ENCODE data around the gene ZNF593OS. TPM values are rescaled to one million over a fixed set of nuclear protein-coding genes. Genes with fewer than 3 reads are reported as not detected.

ZNF593OS gene
- total RNA-seq, 1 experiment from 2014 or later = not detected

DNA sequence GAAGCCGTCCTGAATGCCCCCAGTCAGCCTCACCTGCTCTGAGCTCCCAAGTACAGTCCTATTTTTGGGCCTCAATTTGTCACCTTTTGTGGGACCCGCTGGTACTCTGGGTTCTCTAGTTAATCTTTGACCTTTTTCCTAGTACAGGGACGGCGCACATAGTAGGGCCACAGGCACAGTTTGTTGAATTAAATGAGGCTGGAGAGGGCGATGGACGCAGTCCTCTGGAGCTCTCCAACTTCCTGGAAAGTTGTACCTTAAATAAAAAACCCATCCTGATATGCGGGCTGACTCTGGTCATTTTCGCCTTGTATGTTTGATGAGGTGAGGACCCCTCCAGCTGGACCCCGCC lies 8.0 kb downstream of the ZNF593OS start:
- RAD21 ChIA-PET (ENCODE audit: low non-redundant PET in 1 of 2, low total read pairs in 2 of 2, uncharacterized antibody in 2 of 2, unreplicated experiment in 2 of 2) = no interaction called here
- H3K9me3 ChIP-seq (ENCODE audit: control insufficient read depth in 1 of 2, insufficient read depth in 1 of 2, low read depth in 1 of 2, low read length in 2 of 2) = no peaks in the 10 kb centered on the region
- peak overlapping the region; percentile 21 to 54; a peak in 3 of 4 replicates for H3K4me3 ChIP-seq (replicated peaks in 1 of 2; ENCODE audit: low read depth in 1 of 2, low read length in 2 of 2)
- no TSS peak for BruUV-seq (replicated peaks)
- H2AFZ ChIP-seq (ENCODE audit: low read depth, low read length, poor library complexity, severe bottlenecking) = peak overlapping the region; percentile 59
- no peaks in the 10 kb centered on the region for H3K79me2 ChIP-seq (ENCODE audit: insufficient read depth, low read length)
- CTCF ChIA-PET = interaction anchor here (0.9 kb wide), 1 partner anchor 127 kb away, joined by 3 read pairs; no protein-coding TSS in a partner anchor
- peak overlapping the region; percentile 60 for H3K9ac ChIP-seq (ENCODE audit: low read length)
- no peaks in the 10 kb centered on the region for H4K20me1 ChIP-seq (ENCODE audit: insufficient read depth)
- intact Hi-C loops (cut with micrococcal nuclease) = no loop called here
- no peaks in the 10 kb centered on the region for H3K36me3 ChIP-seq (ENCODE audit: control insufficient read depth in 1 of 2, insufficient read depth in 2 of 2, low read length in 2 of 2)
- no peak for TF ChIP-seq YY1 (IDR thresholded peaks at IDR 0.05; ENCODE audit: extremely low read depth, insufficient replicate concordance, low read depth, low read length)
- no peak for TF ChIP-seq ZBTB33 (IDR thresholded peaks at IDR 0.05; ENCODE audit: extremely low read depth, insufficient replicate concordance, low read length)
- TF ChIP-seq EZH2phosphoT487 (IDR thresholded peaks at IDR 0.05; ENCODE audit: borderline replicate concordance) = no peak
- TF ChIP-seq EZH2 (IDR thresholded peaks at IDR 0.05) = no peak
- no peak for TF ChIP-seq SIN3A (IDR thresholded peaks at IDR 0.05; ENCODE audit: low read depth)
- TF ChIP-seq POLR2A (IDR thresholded peaks at IDR 0.05; ENCODE audit: borderline replicate concordance, extremely low read depth, insufficient read depth, insufficient read length) = no peak
- TF ChIP-seq, protein P1, sequence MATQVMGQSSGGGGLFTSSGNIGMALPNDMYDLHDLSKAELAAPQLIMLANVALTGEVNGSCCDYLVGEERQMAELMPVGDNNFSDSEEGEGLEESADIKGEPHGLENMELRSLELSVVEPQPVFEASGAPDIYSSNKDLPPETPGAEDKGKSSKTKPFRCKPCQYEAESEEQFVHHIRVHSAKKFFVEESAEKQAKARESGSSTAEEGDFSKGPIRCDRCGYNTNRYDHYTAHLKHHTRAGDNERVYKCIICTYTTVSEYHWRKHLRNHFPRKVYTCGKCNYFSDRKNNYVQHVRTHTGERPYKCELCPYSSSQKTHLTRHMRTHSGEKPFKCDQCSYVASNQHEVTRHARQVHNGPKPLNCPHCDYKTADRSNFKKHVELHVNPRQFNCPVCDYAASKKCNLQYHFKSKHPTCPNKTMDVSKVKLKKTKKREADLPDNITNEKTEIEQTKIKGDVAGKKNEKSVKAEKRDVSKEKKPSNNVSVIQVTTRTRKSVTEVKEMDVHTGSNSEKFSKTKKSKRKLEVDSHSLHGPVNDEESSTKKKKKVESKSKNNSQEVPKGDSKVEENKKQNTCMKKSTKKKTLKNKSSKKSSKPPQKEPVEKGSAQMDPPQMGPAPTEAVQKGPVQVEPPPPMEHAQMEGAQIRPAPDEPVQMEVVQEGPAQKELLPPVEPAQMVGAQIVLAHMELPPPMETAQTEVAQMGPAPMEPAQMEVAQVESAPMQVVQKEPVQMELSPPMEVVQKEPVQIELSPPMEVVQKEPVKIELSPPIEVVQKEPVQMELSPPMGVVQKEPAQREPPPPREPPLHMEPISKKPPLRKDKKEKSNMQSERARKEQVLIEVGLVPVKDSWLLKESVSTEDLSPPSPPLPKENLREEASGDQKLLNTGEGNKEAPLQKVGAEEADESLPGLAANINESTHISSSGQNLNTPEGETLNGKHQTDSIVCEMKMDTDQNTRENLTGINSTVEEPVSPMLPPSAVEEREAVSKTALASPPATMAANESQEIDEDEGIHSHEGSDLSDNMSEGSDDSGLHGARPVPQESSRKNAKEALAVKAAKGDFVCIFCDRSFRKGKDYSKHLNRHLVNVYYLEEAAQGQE (IDR thresholded peaks at IDR 0.05; ENCODE audit: low read depth) = no peak
- no peak for TF ChIP-seq RAD21 (IDR thresholded peaks at IDR 0.05; ENCODE audit: low read depth)
- no peak for TF ChIP-seq SP1 (IDR thresholded peaks at IDR 0.05; ENCODE audit: low read depth)
- no peak for TF ChIP-seq ZNF274 (IDR thresholded peaks at IDR 0.05; ENCODE audit: low read depth, low read length)
- TF ChIP-seq ZFX (IDR thresholded peaks at IDR 0.05) = no peak
- TF ChIP-seq POLR2AphosphoS5 (IDR thresholded peaks at IDR 0.05; ENCODE audit: low read depth, low read length) = no peak
- no peak for TF ChIP-seq EGR1 (IDR thresholded peaks at IDR 0.05; ENCODE audit: low read depth)
- no peak for TF ChIP-seq CBX3 (IDR thresholded peaks at IDR 0.05; ENCODE audit: low read depth)
- TF ChIP-seq SRF (IDR thresholded peaks at IDR 0.05; ENCODE audit: low read depth) = no peak
- no peak for TF ChIP-seq TCF7L2 (IDR thresholded peaks at IDR 0.05; ENCODE audit: borderline replicate concordance, extremely low read depth, insufficient read depth, insufficient read length)
- no peak for TF ChIP-seq CTCF (IDR thresholded peaks at IDR 0.05 in 2 of 3, conservative IDR thresholded peaks at IDR 0.05 in 1 of 3; ENCODE audit: borderline replicate concordance in 1 of 3, insufficient read depth in 1 of 3, low read depth in 2 of 3, low read length in 2 of 3)
- H3K4me2 ChIP-seq (ENCODE audit: low read length) = peak overlapping the region; percentile 90
- POLR2A ChIA-PET = no interaction called here
- ATAC-seq (no peak), DNase-seq (ENCODE audit: low read depth, low spot score) (no peak)
- no peak overlapping the region; the same call in 1 of the 2 replicates for H3K27ac ChIP-seq (ENCODE audit: low read depth, low read length)
- H3K4me1 ChIP-seq (ENCODE audit: control insufficient read depth in 1 of 2, insufficient read depth in 2 of 2, low read length in 2 of 2) = peaks cover 11 to 40% of the 10 kb centered on the region in 2 experiments
- H3K27me3 ChIP-seq (ENCODE audit: insufficient read depth, low read length) = no peaks in the 10 kb centered on the region
- H3K9me2 ChIP-seq (ENCODE audit: insufficient read depth) = no peaks in the 10 kb centered on the region
